K562 (cell line): ENCODE data around the gene SLC19A2. TPM values are rescaled to one million over a fixed set of nuclear protein-coding genes. Genes with fewer than 3 reads are reported as not detected.
A peak's percentile ranks its signal among the peaks of the same experiment; 100 is the strongest.

Experiments used
- ATAC-seq: fragments of 200-7000 bp; cut with Tn5 transposase; 3 replicates; pipeline ENCODE4 v1.9.1; 2020; ENCODE audit warnings: moderate library complexity
- BruUV-seq: library from RNA; stranded (reverse); fragments of 400-500 nt; replicated peaks from 2 replicates; lab custom pipeline; 2021; lab: Mats Ljungman, UMichigan
- CTCF ChIA-PET: fragments of 300-600 bp; formaldehyde crosslinking; extraction: SDS; loops from one replicate; lab custom pipeline; 2021; ENCODE audit warnings: low intra/inter-chr PET ratio; lab: Yijun Ruan, JAX
- POLR2A ChIA-PET: fragments of 300-600, 350-650 bp; sonication (Branson Sonifier 250); formaldehyde crosslinking; extraction: SDS; loops from one replicate; lab custom pipeline; 2021; ENCODE audit warnings: antibody characterized with exemption, inconsistent platforms; lab: Yijun Ruan, JAX
- DNase-seq, 4 experiments: peaks; one replicate each; pipeline versions ENCODE4 v3.0.0 to v3.0.0-alpha.2; 2011 to 2018; ENCODE audit warnings: low spot score in 3 of 4, mixed read lengths in 3 of 4; ENCODE audit errors: extremely low read depth in 1 of 4
- FAIRE-seq: peaks from 2 replicates; lab custom pipeline; 2011; peaks lifted over from hg19 to GRCh38; lab: Jason Lieb, UNC
- H2AFZ ChIP-seq: 2 replicates; pipeline ENCODE4 v1.6.0; 2011; ENCODE audit warnings: low read depth, low read length, control low read depth, inconsistent platforms
- H3K27ac ChIP-seq: fragments of 200-600 bp; 3 replicates; pipeline ENCODE4 v1.8.0; 2011; ENCODE audit warnings: low read depth, mild to moderate bottlenecking, control low read depth, inconsistent platforms, low read length, moderate library complexity, mixed read lengths; ENCODE audit errors: extremely low read depth
- H3K27me3 ChIP-seq, 2 experiments: fragments of 300-600 bp in 1 of 2; 2 replicates in 1 of 2; 3 replicates in 1 of 2; pipeline versions ENCODE4 v1.6.0 to v1.8.0; 2011; ENCODE audit warnings: inconsistent platforms in 2 of 2, low read length in 2 of 2, mild to moderate bottlenecking in 1 of 2, mixed read lengths in 1 of 2, moderate library complexity in 1 of 2; ENCODE audit not compliant: control insufficient read depth in 2 of 2, insufficient read depth in 2 of 2
- H3K36me3 ChIP-seq: fragments of 300-600 bp; 3 replicates; pipeline ENCODE4 v1.8.0; 2011; ENCODE audit warnings: mild to moderate bottlenecking, low read length, inconsistent platforms; ENCODE audit not compliant: control insufficient read depth, insufficient read depth
- H3K4me1 ChIP-seq, 2 experiments: fragments of 200-600 bp in 1 of 2; replicated peaks in 1 of 2; 2 replicates in 1 of 2; 3 replicates in 1 of 2; pipeline versions ENCODE4 v1.5.1 to v1.8.0; 2011; ENCODE audit warnings: inconsistent platforms in 2 of 2, low read length in 2 of 2, mild to moderate bottlenecking in 1 of 2, mixed read lengths in 1 of 2, moderate library complexity in 1 of 2; ENCODE audit not compliant: control insufficient read depth in 2 of 2, insufficient read depth in 2 of 2
- H3K4me2 ChIP-seq: 2 replicates; pipeline ENCODE4 v1.6.1; 2011; ENCODE audit warnings: low read length, control low read depth, inconsistent platforms, mixed read lengths; ENCODE audit not compliant: insufficient read depth
- H3K4me3 ChIP-seq: fragments of 200-600 bp; sonication (generic), shearing (Covaris generic); 2 replicates; pipeline ENCODE4 v1.5.1; 2016; ENCODE audit warnings: control low read depth, inconsistent platforms
- H3K79me2 ChIP-seq: fragments of 200-600 bp; 3 replicates; pipeline ENCODE4 v1.8.0; 2011; ENCODE audit warnings: low read length, inconsistent platforms; ENCODE audit not compliant: control insufficient read depth, insufficient read depth
- H3K9ac ChIP-seq, 2 experiments: 2 replicates each; pipeline versions ENCODE4 v1.6.0 to v1.6.1; 2011; ENCODE audit warnings: low read depth in 2 of 2, low read length in 2 of 2, control low read depth in 1 of 2, inconsistent platforms in 1 of 2, mild to moderate bottlenecking in 1 of 2, mixed read lengths in 1 of 2; ENCODE audit not compliant: insufficient read depth in 1 of 2
- H3K9me1 ChIP-seq: one replicate; pipeline ENCODE4 v1.6.0; 2011; ENCODE audit warnings: inconsistent platforms, mild to moderate bottlenecking, low read length, moderate library complexity; ENCODE audit not compliant: control insufficient read depth, insufficient read depth
- H3K9me3 ChIP-seq: replicated peaks from 2 replicates; pipeline ENCODE4 v1.5.1; 2011; ENCODE audit warnings: low read depth, low read length, inconsistent platforms; ENCODE audit not compliant: control insufficient read depth, insufficient read depth
- H4K20me1 ChIP-seq: replicated peaks from 2 replicates; pipeline ENCODE4 v1.6.1; 2011; ENCODE audit warnings: low read length, inconsistent platforms, mixed read lengths; ENCODE audit not compliant: control insufficient read depth, insufficient read depth
- ARID4B ChIP-seq: sonication (generic); formaldehyde crosslinking; IDR thresholded peaks from 2 replicates; pipeline ENCODE4 v1.8.0; 2022; ENCODE audit warnings: mild to moderate bottlenecking, missing genetic modification reagents
- BACH1 ChIP-seq: fragments of 200-800 bp; sonication (Bioruptor generic); IDR thresholded peaks from 2 replicates; pipeline ENCODE4 v1.6.1; 2016; ENCODE audit warnings: missing genetic modification characterization, missing compliant biosample characterization
- E2F4 ChIP-seq: sonication (generic); formaldehyde crosslinking; IDR thresholded peaks from 2 replicates; pipeline ENCODE4 v1.8.0; 2022; ENCODE audit warnings: mild to moderate bottlenecking, low read depth, missing genetic modification reagents
- FOXM1 ChIP-seq, 2 experiments: fragments of 450-650 bp in 1 of 2; sonication (generic) in 1 of 2; formaldehyde crosslinking in 1 of 2; IDR thresholded peaks; 2 replicates each; pipeline versions ENCODE4 v1.6.1 to v1.9.0; 2017 to 2022; ENCODE audit warnings: low read depth in 2 of 2, mild to moderate bottlenecking in 2 of 2, missing genetic modification reagents in 1 of 2, moderate library complexity in 1 of 2
- NCOA2 ChIP-seq, 2 experiments: fragments of 450-650 bp; IDR thresholded peaks; 2 replicates each; pipeline ENCODE4 v1.6.1; 2018; ENCODE audit warnings: mild to moderate bottlenecking in 2 of 2, moderate library complexity in 1 of 2; ENCODE audit not compliant: partially characterized antibody in 2 of 2
- NEUROD1 ChIP-seq: fragments of 150-350 bp; IDR thresholded peaks from 2 replicates; pipeline ENCODE4 v1.6.1; 2014; ENCODE audit warnings: borderline replicate concordance, low read length, low read depth; ENCODE audit not compliant: partially characterized antibody
- NFE2L1 ChIP-seq: fragments of 450-650 bp; IDR thresholded peaks from 2 replicates; pipeline ENCODE4 v1.6.1; 2016; ENCODE audit warnings: missing genetic modification characterization, low read depth, mild to moderate bottlenecking, missing compliant biosample characterization, moderate library complexity, borderline replicate concordance
- NFRKB ChIP-seq: fragments of 450-650 bp; IDR thresholded peaks from 2 replicates; pipeline ENCODE4 v1.6.1; 2016; ENCODE audit warnings: low read depth
- SNIP1 ChIP-seq: fragments of 450-650 bp; IDR thresholded peaks from 2 replicates; pipeline ENCODE4 v1.7.1; 2017; ENCODE audit warnings: low read depth, mild to moderate bottlenecking
- THAP12 ChIP-seq: fragments of 250-450 bp; sonication (Bioruptor Pico); IDR thresholded peaks from 2 replicates; pipeline ENCODE4 v1.9.0; 2021; ENCODE audit warnings: mild to moderate bottlenecking, inconsistent platforms
- ZNF311 ChIP-seq: fragments of 250-450 bp; sonication (Bioruptor Pico); IDR thresholded peaks from 2 replicates; pipeline ENCODE4 v1.4.0; 2020; ENCODE audit warnings: mild to moderate bottlenecking, moderate library complexity
- WGBS: fragments of 100-300 bp; shearing (Covaris generic); methylation state at CpG from one replicate; pipeline ENCODE4 v1.1.6; 2016; ENCODE audit warnings: low coverage, mixed read lengths; ENCODE audit not compliant: insufficient coverage; ENCODE audit errors: missing lambda C conversion rate; 5-methylcytosine and 5-hydroxymethylcytosine counted together
- in situ Hi-C: fragments of 300-500 bp; cut with MboI; formaldehyde crosslinking; loops from 4 replicates; pipeline ENCODE4 v1.15.0; 2018; ENCODE audit warnings: inconsistent platforms, mixed read lengths
- intact Hi-C: fragments of 100-400 bp; cut with micrococcal nuclease; formaldehyde crosslinking; loops from 2 replicates; pipeline ENCODE4 v1.14.2; 2022
- polyA plus RNA-seq, 8 experiments: library from polyadenylated mRNA; depleted of rRNA in 4 of 8; stranded (reverse) in 5 of 8; unstranded in 3 of 8; fragments of >200 nt; fragmentation: Nextera tagmentation in 2 of 8; fragmentation: Illumina TruSeq in 1 of 8; extraction: Ambion mirVana in 2 of 8; extraction: Trizol in 1 of 8; gene quantifications; 2 replicates each; pipeline versions ENCODE4 v1.2.1 to v1.2.3, GENCODE V29; 2011 to 2014; ENCODE audit warnings: inconsistent platforms in 1 of 8, missing spikeins in 1 of 8
- total RNA-seq, 7 experiments: library from RNA; depleted of rRNA in 6 of 7; stranded (reverse); fragments of >200 nt in 6 of 7; fragmentation: Illumina TruSeq in 2 of 7; extraction: Trizol in 2 of 7; gene quantifications; 2 replicates each; pipeline versions ENCODE4 v1.2.1 to v1.2.3, GENCODE V29; 2011 to 2021; ENCODE audit warnings: low replicate concordance in 1 of 7

The SLC19A2 gene
- total and polyA plus RNA-seq, 9 of the 15 experiments (the other 6 are each of a cell fraction or from before 2014, with no cell fraction given): 7.4 to 42.8 (median 19.2) TPM

GRCh38 chr1:169486281-169487051 lies 722 bp upstream of the SLC19A2 start:
- Histone ChIP-seq H3K27ac (peak overlapping the region; percentile 89), H3K27me3 (no peaks in the 10 kb centered on the region), H3K4me3 (peak overlapping the region; percentile 79), H3K36me3 (peaks cover 4% of the 10 kb centered on the region; the same call in 1 of the 3 replicates), H2AFZ (peak overlapping the region; percentile 92), H3K4me1 (peaks cover 13 to 23% of the 10 kb centered on the region in 2 experiments; a peak in 4 of 5 replicates), H3K9me3 (no peaks in the 10 kb centered on the region), H3K79me2 (peaks cover 53% of the 10 kb centered on the region), H3K4me2 (peak overlapping the region; percentile 94), H4K20me1 (no peaks in the 10 kb centered on the region), H3K9me1 (no peaks in the 10 kb centered on the region), H3K9ac (peak overlapping the region; percentile 83 to 91)
- DNase-seq: peak in 2 of 4 experiments; percentile 36 to 38
- peak; percentile 13 for ATAC-seq
- BruUV-seq: TSS peak; percentile 88
- FAIRE-seq: no peak
- 3% methylated on average over 14 of the region's 14 CpGs for WGBS
- in situ Hi-C loops (no loop called here), intact Hi-C loops (loop anchor here (5.0 kb wide), 3 partner anchors 61 to 406 kb away; partner anchors contain the start of gene SCYL3)
- ChIA-PET POLR2A (interaction anchor here (0.6 to 1.3 kb wide), 12 partner anchors 8 to 374 kb away, joined by 3 to 9 read pairs (median 3); no protein-coding TSS in a partner anchor), CTCF (no interaction called here)
- no peak for TF ChIP-seq NFE2L1 (tag)
- peak; percentile 69 for TF ChIP-seq NFRKB
- no peak for TF ChIP-seq NEUROD1
- TF ChIP-seq NCOA2 (IDR thresholded peaks at IDR 0.05; ENCODE audit: partially characterized antibody in 2 of 2): no peak
- TF ChIP-seq ARID4B (CRISPR knock-in tag): peak; percentile 26; the same call in 1 of the 2 replicates
- no peak for TF ChIP-seq SNIP1
- no peak for TF ChIP-seq ZNF311 (CRISPR knock-in tag)
- TF ChIP-seq BACH1 (tag): 0 out of 2 replicates have a peak, but pooled peaks have one; percentile 42
- TF ChIP-seq E2F4: no peak
- TF ChIP-seq FOXM1 (IDR thresholded peaks at IDR 0.05; ENCODE audit: low read depth): 0 out of 2 replicates have a peak, but pooled peaks have one; percentile 4
- no peak for TF ChIP-seq FOXM1 (CRISPR knock-in tag; IDR thresholded peaks at IDR 0.05; ENCODE audit: low read depth)
- no peak for TF ChIP-seq THAP12
